CD4-positive, alpha-beta memory T cell (primary cell): ENCODE results near the gene GALNTL6. TPM values are rescaled to one million over a fixed set of nuclear protein-coding genes. Genes with fewer than 3 reads are reported as not detected.

Source experiments
- CTCF ChIA-PET: fragments of 350-600 bp; sonication (Branson Sonifier 250); formaldehyde crosslinking; loops from one replicate; lab custom pipeline; 2021; ENCODE audit warnings: inconsistent platforms; ENCODE audit not compliant: partially characterized antibody; lab: Charles Lee
- POLR2A ChIA-PET: fragments of 350-600 bp; sonication (Branson Sonifier 250); formaldehyde crosslinking; loops from one replicate; lab custom pipeline; 2021; ENCODE audit not compliant: partially characterized antibody; lab: Charles Lee
- DNase-seq, 5 donors: peaks; one replicate each; pipeline versions ENCODE4 v3.0.0 to v3.0.0-alpha.2; 2020 to 2022; ENCODE audit warnings: mixed read lengths in 1 of 5
- H3K27ac ChIP-seq: one replicate; pipeline ENCODE4 v1.7.0; 2013; ENCODE audit warnings: low read depth, low read length
- H3K27me3 ChIP-seq: 2 replicates; pipeline ENCODE4 v1.7.0; 2013; ENCODE audit warnings: mild to moderate bottlenecking, low read length, moderate library complexity; ENCODE audit not compliant: insufficient read depth
- H3K36me3 ChIP-seq: 2 replicates; pipeline ENCODE4 v1.7.0; 2013; ENCODE audit warnings: mild to moderate bottlenecking, low read length, moderate library complexity; ENCODE audit not compliant: insufficient read depth
- H3K4me1 ChIP-seq: 2 replicates; pipeline ENCODE4 v1.7.0; 2013; ENCODE audit warnings: mild to moderate bottlenecking, low read length, moderate library complexity; ENCODE audit not compliant: insufficient read depth
- H3K4me3 ChIP-seq, 2 donors: one replicate each; pipeline ENCODE4 v1.7.0; 2013; ENCODE audit warnings: low read length in 2 of 2, mild to moderate bottlenecking in 1 of 2
- H3K9me3 ChIP-seq, 2 donors: one replicate each; pipeline ENCODE4 v1.7.0; 2013; ENCODE audit warnings: low read length in 2 of 2, control low read depth in 1 of 2; ENCODE audit not compliant: control insufficient read depth in 1 of 2
- H3K27ac Mint-ChIP-seq, 7 donors: one replicate each; pipeline ENCODE4 v1.8.0; 2020 to 2021; ENCODE audit warnings: mixed read lengths in 7 of 7, mild to moderate bottlenecking in 6 of 7, inconsistent platforms in 3 of 7, moderate library complexity in 3 of 7
- H3K27me3 Mint-ChIP-seq, 2 donors: one replicate each; pipeline ENCODE4 v1.8.0; 2020 to 2021; ENCODE audit warnings: mixed read lengths in 2 of 2
- H3K36me3 Mint-ChIP-seq, 2 donors: one replicate each; pipeline ENCODE4 v1.8.0; 2020 to 2021; ENCODE audit warnings: mixed read lengths in 2 of 2, inconsistent platforms in 1 of 2, mild to moderate bottlenecking in 1 of 2
- H3K4me1 Mint-ChIP-seq, 4 donors: one replicate each; pipeline ENCODE4 v1.8.0; 2020 to 2021; ENCODE audit warnings: mixed read lengths in 4 of 4, mild to moderate bottlenecking in 1 of 4
- H3K4me3 Mint-ChIP-seq, 8 donors: one replicate each; pipeline ENCODE4 v1.8.0; 2020 to 2021; ENCODE audit warnings: mixed read lengths in 8 of 8, mild to moderate bottlenecking in 7 of 8, moderate library complexity in 6 of 8, inconsistent platforms in 3 of 8
- H3K9me3 Mint-ChIP-seq, 8 donors: one replicate each; pipeline ENCODE4 v1.8.0; 2020 to 2021; ENCODE audit warnings: mixed read lengths in 8 of 8, mild to moderate bottlenecking in 5 of 8, inconsistent platforms in 3 of 8, moderate library complexity in 1 of 8
- intact Hi-C: fragments of 100-400 bp; cut with micrococcal nuclease; formaldehyde crosslinking; loops from one replicate; pipeline ENCODE4 v1.15.1; 2023
- polyA plus RNA-seq, 2 donors: library from polyadenylated mRNA; unstranded; fragments of 300-500 nt; fragmentation: Illumina TruSeq; gene quantifications; one replicate each; pipeline ENCODE4 v1.2.3, GENCODE V29; 2021
- total RNA-seq, 2 experiments: library from RNA; stranded (reverse); gene quantifications; one replicate each; pipeline ENCODE4 v1.2.3, GENCODE V29; 2021

The GALNTL6 gene
- total and polyA plus RNA-seq, 4 experiments from 2014 or later: not detected

DNA sequence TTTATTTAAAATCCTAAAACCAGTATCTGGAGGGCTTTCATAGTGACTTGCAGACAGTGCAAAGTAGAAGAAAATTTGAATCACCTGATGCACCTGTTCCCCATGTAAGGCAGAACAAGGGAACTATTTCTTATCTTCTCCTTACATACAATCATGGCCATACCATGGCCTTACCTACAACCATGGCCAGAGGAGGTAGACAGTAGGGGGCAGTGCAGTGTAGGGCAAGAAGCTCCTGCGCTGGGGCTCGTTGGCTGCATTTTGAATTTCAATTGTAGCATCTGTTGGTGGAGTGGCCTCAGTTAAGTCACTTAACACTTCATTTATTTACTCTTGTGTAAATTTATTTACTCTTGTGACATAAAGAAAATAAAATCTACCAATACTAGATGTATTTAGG is 33.0 kb downstream of the GALNTL6 start:
- Mint-ChIP-seq H3K36me3 (no peaks in the 10 kb centered on the region), H3K27ac (no peak overlapping the region), H3K27me3 (no peaks in the 10 kb centered on the region), H3K4me1 (no peaks in the 10 kb centered on the region), H3K4me3 (no peak overlapping the region), H3K9me3 (peaks cover 0 to 4% (median 3%) of the 10 kb centered on the region in 8 donors)
- ChIA-PET CTCF (no interaction called here), POLR2A (no interaction called here)
- Histone ChIP-seq H3K36me3 (no peaks in the 10 kb centered on the region), H3K27ac (no peak overlapping the region), H3K4me1 (no peaks in the 10 kb centered on the region), H3K9me3 (no peaks in the 10 kb centered on the region), H3K27me3 (no peaks in the 10 kb centered on the region), H3K4me3 (no peak overlapping the region)
- DNase-seq: no peak
- intact Hi-C loops: no loop called here

DNA sequence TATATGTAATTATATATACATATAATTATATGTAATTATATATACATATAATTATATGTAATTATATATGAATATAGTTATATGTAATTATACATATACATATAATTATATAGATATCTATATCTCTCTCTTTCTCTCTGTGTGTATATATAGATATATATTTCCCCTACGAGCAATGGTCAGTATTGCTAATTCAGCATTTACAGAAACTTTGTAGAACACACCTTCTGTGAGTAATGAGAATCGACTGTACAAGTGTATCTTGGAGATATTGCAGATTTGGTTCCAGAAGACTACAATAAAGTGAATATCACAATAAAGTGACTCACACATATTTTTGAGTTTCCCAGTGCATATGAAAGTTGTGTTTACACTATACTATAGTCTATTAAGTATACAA is 33.7 kb downstream of the GALNTL6 start:
- ChIA-PET CTCF (no interaction called here), POLR2A (no interaction called here)
- DNase-seq: no peak
- Mint-ChIP-seq H3K27ac (no peak overlapping the region), H3K27me3 (no peaks in the 10 kb centered on the region), H3K36me3 (no peaks in the 10 kb centered on the region), H3K4me1 (no peaks in the 10 kb centered on the region), H3K9me3 (peaks cover 0 to 4% (median 3%) of the 10 kb centered on the region in 8 donors), H3K4me3 (no peak overlapping the region)
- H3K9me3 ChIP-seq: no peaks in the 10 kb centered on the region
- no peaks in the 10 kb centered on the region for H3K27me3 ChIP-seq
- intact Hi-C loops: no loop called here
- H3K4me3 ChIP-seq: no peak overlapping the region
- no peaks in the 10 kb centered on the region for H3K36me3 ChIP-seq
- H3K4me1 ChIP-seq: no peaks in the 10 kb centered on the region
- no peak overlapping the region for H3K27ac ChIP-seq

DNA sequence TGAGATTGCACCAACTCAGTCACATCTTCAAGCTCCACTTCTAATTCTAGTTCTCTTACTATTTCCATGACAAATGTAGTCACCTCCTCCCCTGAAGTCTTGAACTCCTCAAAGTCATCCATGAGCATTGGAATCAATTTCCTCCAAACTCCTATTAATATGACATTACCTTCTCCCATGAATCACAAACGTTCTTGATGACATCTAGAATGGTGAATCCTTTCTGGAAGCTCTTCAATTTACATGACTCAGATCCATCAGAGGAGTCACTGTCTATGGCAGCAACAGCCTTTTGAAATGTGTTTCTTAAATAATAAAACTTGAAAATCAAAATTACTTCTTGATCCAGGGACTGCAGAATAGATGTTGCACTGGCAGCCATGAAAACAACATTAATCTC is 34.5 kb downstream of the GALNTL6 start:
- ChIA-PET CTCF (no interaction called here), POLR2A (no interaction called here)
- H3K36me3 ChIP-seq: no peaks in the 10 kb centered on the region
- no peaks in the 10 kb centered on the region for H3K9me3 ChIP-seq
- Mint-ChIP-seq H3K36me3 (no peaks in the 10 kb centered on the region), H3K4me1 (no peaks in the 10 kb centered on the region), H3K27ac (no peak overlapping the region), H3K4me3 (no peak overlapping the region), H3K9me3 (peaks cover 0 to 7% (median 1%) of the 10 kb centered on the region in 8 donors), H3K27me3 (no peaks in the 10 kb centered on the region)
- no peaks in the 10 kb centered on the region for H3K27me3 ChIP-seq
- no peak overlapping the region for H3K27ac ChIP-seq
- no peak overlapping the region for H3K4me3 ChIP-seq
- H3K4me1 ChIP-seq: no peaks in the 10 kb centered on the region
- no peak for DNase-seq
- intact Hi-C loops: no loop called here

DNA sequence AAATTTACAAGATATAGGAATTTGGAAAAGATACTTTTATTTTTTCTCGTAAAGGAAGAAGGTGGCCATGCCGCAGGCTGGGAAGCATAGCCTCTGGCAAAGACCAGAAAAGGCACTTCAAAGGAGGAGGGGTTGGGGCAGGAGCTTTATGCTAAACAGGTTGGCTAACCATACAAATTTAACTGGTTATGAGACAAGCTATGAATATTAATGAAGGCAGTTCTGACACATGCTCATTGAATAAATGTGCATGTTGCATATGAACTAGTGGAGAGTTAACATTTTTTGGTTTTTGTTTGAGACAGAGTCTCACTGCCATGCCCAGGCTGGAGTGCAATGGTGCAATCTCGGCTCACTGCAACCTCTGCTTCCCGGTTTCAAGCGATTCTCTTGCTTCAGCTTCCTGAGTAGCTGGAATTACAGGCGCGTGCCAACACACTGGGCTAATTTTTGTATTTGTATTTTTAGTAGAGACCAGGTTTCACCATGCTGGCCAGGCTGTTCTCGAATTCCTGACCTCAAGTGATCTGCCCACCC is 36.5 kb downstream of the GALNTL6 start:
- Histone ChIP-seq H3K27me3 (no peaks in the 10 kb centered on the region), H3K4me1 (no peaks in the 10 kb centered on the region), H3K9me3 (no peaks in the 10 kb centered on the region), H3K27ac (no peak overlapping the region), H3K4me3 (no peak overlapping the region), H3K36me3 (no peaks in the 10 kb centered on the region)
- ChIA-PET POLR2A (no interaction called here), CTCF (no interaction called here)
- intact Hi-C loops: no loop called here
- H3K27ac Mint-ChIP-seq: no peak overlapping the region
- peaks cover 0 to 14% (median 4%) of the 10 kb centered on the region in 8 donors for H3K9me3 Mint-ChIP-seq
- DNase-seq: no peak
- no peak overlapping the region for H3K4me3 Mint-ChIP-seq
- H3K27me3 Mint-ChIP-seq: no peaks in the 10 kb centered on the region
- no peaks in the 10 kb centered on the region for H3K36me3 Mint-ChIP-seq
- no peaks in the 10 kb centered on the region for H3K4me1 Mint-ChIP-seq

DNA sequence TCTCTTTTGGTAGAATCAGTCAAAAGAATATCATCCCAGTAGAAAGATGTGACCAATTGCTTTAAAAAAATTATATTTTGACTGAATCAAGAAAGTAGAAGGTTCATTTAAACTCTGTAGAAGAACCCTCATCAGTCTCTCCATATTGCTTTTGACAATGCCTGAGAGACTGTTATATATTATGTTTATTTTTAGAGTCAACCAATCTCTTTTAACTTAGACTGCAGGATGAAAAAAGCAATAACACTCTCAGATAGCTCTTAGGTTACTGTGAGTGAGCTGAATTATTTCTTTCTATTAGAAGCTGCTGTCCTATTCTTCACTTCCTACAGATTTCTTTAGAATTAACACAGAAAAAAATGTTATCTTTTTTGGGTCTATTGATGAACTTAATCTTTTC is 38.1 kb downstream of the GALNTL6 start:
- H3K9me3 Mint-ChIP-seq: peaks cover 0 to 19% (median 5%) of the 10 kb centered on the region in 8 donors
- no peaks in the 10 kb centered on the region for H3K27me3 ChIP-seq
- no peaks in the 10 kb centered on the region for H3K36me3 Mint-ChIP-seq
- no peaks in the 10 kb centered on the region for H3K9me3 ChIP-seq
- DNase-seq: no peak
- H3K4me3 Mint-ChIP-seq: no peak overlapping the region
- no peak overlapping the region for H3K27ac Mint-ChIP-seq
- CTCF ChIA-PET: no interaction called here
- H3K27ac ChIP-seq: no peak overlapping the region
- intact Hi-C loops: no loop called here
- no peaks in the 10 kb centered on the region for H3K4me1 Mint-ChIP-seq
- no peak overlapping the region for H3K4me3 ChIP-seq
- H3K27me3 Mint-ChIP-seq: no peaks in the 10 kb centered on the region
- no peaks in the 10 kb centered on the region for H3K4me1 ChIP-seq
- H3K36me3 ChIP-seq: no peaks in the 10 kb centered on the region
- POLR2A ChIA-PET: no interaction called here

DNA sequence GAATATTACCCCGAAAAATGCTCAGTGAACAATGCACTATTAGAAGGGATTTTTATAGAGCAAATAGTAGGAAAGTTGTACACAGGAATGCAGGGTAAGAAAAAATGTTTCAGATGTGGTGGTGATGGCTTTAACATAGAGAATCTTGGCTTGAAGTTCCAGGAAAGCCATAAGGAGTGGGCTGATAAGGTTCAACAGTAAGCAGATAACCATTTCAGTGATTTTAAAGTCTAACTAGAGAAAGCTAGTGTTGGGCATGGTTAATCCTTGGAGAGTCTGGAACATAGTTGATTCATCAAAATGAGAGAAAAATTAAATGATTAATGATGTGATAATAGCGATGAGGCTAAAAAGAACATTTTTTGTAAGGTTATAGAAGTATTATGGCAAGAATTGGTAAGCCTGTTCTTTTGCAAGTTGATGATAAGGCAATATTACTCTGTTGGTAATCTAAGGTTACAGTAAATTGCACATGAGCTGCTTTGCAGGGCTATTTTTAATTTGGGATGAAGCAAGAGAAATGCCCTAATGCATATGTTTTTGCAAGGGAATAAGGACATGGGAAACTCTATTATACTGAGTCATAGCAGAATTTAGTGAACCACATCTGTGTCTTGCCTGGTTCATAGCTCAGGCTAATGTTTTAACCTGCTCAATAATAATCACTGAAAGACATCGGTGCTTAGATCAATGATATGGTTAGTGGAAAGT is 44.3 kb downstream of the GALNTL6 start:
- no peak overlapping the region for H3K27ac Mint-ChIP-seq
- no peak overlapping the region for H3K4me3 Mint-ChIP-seq
- no peaks in the 10 kb centered on the region for H3K9me3 ChIP-seq
- ChIA-PET POLR2A (no interaction called here), CTCF (no interaction called here)
- H3K27me3 ChIP-seq: no peaks in the 10 kb centered on the region
- peaks cover 2 to 23% (median 6%) of the 10 kb centered on the region in 8 donors for H3K9me3 Mint-ChIP-seq
- H3K4me1 Mint-ChIP-seq: no peaks in the 10 kb centered on the region
- intact Hi-C loops: no loop called here
- DNase-seq: no peak
- H3K27ac ChIP-seq: no peak overlapping the region
- no peak overlapping the region for H3K4me3 ChIP-seq
- no peaks in the 10 kb centered on the region for H3K4me1 ChIP-seq
- H3K36me3 ChIP-seq: no peaks in the 10 kb centered on the region
- H3K36me3 Mint-ChIP-seq: no peaks in the 10 kb centered on the region
- H3K27me3 Mint-ChIP-seq: no peaks in the 10 kb centered on the region

DNA sequence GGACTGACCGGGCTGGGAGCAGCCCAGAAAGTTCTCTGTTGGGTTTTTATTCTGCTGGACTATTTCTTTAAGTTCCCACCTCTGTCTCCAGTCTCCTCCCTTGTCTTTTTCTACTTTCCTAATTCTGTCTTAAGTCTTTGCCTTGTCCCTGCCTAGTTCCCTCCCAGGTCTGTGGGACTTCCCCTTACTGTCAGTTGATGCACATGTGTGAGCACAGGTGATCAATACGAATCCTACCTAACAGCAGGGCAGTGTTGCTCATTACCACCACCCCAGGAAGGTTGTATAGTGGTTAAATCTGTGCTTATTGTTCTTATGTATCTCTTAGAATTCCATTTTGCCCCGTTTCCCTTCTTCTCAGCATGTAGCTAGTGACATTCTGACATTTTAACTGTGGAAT is 62.1 kb downstream of the GALNTL6 start:
- no peak overlapping the region for H3K27ac Mint-ChIP-seq
- no peaks in the 10 kb centered on the region for H3K36me3 Mint-ChIP-seq
- no peak overlapping the region for H3K4me3 Mint-ChIP-seq
- H3K4me3 ChIP-seq: no peak overlapping the region
- H3K27me3 Mint-ChIP-seq: no peaks in the 10 kb centered on the region
- no peaks in the 10 kb centered on the region for H3K9me3 ChIP-seq
- peaks cover 0 to 13% (median 1%) of the 10 kb centered on the region in 8 donors for H3K9me3 Mint-ChIP-seq
- H3K4me1 Mint-ChIP-seq: no peaks in the 10 kb centered on the region
- H3K27me3 ChIP-seq: no peaks in the 10 kb centered on the region
- no peaks in the 10 kb centered on the region for H3K4me1 ChIP-seq
- no peak for DNase-seq
- POLR2A ChIA-PET: no interaction called here
- intact Hi-C loops: no loop called here
- no peaks in the 10 kb centered on the region for H3K36me3 ChIP-seq
- CTCF ChIA-PET: no interaction called here
- H3K27ac ChIP-seq: no peak overlapping the region
